HTERT RPE-1 (cell line): ENCODE results near the gene ZFP69B.
"Not testable (repeated sequence)": the region's sequence is repeated elsewhere in the genome, so short reads cannot be mapped to it uniquely, and the experiment has no call there.

Experiments used
- in situ Hi-C: fragments of 300-500 bp; cut with MboI; formaldehyde crosslinking; loops from 4 replicates; pipeline ENCODE4 v1.14.3; 2020; ENCODE audit warnings: low sequenced_read_pairs

ZFP69B gene

DNA sequence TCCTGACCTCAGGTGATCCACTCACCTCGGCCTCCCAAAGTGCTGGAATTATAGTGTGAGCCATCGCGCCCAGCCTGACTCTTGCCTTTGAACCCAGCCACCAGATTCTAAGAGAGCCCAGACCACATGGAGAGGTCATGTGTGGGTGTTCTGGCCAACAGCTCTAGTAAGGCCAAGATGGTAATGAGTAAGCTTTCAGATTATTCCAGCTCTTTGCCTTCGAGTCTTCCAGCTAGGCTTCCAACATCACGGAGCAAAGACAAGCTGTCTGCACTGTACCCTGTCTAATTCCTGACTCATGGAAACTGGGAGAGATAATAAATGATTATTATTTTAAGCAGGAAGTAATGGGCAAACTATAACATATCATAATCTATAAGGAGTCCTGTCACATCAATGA is 14.8 kb upstream of the ZFP69B start:
- in situ Hi-C loops, result no loop called here

DNA sequence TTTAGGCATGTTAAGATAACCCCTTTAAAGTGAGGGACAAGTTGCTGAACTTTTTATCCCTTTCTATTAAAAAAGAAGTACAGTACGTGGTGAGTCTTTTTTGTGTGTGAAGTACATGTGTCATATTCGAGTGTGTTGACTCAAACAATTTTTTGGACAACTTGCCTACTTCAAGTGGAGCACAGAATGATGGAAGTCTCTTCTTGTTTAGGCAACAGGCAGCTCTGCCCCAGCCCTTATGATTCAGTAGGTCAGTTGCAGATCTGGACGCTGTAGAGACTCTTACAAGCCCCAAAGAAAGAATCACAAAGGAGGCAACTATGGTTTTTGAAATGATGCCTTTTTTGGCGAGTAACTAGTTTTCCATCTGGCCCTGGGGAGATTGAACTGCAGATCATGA is 14.4 kb upstream of the ZFP69B start:
- in situ Hi-C loops, result no loop called here

DNA sequence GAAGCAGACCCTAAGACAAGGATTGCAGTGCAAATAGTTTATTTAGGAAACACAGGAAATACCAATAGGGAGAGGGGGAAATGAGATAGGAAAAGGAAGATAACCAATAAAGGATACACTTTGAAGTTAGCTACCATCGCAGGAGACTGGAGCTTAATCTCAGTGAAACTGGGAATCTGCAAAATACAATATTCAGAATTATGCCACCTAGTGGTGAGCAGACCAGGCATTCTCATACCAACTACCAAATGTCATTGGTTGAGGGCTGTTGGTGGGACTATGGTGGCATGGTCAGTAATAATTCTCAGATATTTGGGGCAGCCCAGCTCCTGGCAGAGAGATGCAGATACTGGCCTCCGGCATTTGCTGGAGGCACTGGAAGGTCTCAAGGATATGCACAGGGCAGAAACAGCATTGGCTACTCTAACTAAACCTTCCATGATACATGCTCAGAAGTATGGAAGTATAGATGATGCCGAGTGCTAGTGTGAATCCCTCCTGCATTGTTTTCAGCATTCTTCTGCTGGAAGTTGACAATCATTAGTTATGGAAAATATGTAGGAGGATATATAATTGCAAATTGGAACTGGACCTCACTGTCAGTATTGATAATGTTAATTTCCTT is 11.8 kb upstream of the ZFP69B start:
- in situ Hi-C loops, result no loop called here

DNA sequence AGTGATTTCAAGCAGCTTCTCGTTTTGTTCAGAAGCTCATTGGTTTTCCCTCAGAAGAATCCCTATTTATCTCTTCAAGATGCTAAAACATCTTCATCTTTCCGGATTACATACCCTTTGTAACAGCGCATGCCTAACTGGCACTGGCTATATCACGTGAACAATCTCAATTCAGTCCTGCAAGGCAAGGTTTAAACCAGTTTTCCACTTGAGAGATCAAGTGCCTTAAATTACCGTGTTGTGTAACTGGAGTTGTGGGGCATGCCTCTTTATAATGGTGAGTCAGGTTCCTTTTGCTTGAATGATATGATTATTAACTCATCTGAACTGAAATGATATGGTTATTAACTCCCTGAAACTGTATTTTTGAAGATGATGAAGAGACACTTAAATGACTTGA is 11.0 kb upstream of the ZFP69B start:
- in situ Hi-C loops, result no loop called here

DNA sequence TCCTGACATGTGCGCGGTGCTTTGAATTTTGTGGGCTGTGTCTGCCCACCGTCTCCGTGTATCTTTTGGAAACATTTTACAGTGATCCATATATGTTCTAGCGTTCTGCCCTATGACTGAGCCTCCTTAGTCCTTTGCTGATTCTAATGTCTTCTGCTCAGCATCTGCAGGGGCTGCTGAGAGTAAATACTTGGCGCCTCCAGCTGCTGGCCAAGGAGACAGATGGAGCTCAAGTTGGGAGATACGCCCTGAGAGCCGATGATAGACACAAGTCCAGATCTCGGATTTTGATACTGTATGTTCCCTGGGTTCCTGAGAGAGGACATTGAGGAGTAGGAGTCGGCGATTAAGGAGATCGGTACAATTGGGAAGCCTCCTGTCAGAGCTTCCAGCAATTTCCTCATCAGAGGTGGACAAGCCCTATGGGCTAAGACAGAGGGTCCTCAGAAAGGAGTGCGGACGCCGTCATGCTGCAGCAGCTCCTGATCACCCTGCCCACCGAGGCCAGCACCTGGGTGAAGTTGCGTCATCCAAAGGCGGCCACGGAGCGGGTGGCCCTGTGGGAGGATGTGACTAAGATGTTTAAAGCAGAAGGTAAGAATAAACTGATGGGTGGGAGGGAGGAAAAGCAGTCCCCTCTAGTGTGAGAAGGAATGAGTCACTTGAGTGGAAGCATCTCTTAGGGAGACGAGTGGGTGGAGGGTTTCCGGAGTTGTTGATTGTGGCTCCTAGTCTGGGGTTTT is 390 bp downstream of the ZFP69B start:
- in situ Hi-C loops, result no loop called here

DNA sequence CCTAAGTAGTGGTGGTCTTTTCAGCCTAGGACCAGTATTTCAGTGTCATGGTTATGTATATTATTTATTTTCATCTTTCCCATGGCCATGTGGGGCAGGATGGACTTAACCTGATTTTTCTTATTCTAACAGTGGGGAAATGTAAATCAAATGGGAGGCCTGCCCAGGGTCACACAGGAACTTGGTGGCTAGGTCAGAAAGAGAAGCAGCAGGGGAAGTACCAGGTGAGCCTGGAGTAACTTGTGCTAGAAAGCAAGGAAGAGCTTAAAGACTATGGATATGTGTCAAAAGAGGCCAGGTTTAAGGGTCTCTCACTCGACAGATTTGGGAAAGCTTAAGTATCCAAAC is 936 bp downstream of the ZFP69B start:
- in situ Hi-C loops, result no loop called here

DNA sequence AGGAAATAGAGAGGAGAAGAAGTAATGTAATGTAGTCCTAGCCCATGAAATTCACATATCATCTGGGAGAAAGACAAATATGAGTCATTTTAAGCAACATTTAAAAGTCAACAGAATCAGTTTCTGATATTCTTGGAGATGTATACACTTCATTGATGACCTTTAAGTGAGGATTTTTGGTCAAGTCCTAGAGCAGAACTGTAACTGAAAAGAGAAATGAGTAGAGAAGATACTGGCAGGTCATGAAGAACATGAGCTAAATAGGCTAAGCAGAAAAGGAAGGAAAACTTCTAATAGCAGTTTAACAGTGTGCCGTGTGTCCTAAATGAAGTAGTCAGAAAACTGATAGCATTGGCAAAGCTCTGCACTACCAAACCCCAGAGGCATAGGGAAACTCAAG is 4.6 kb downstream of the ZFP69B start:
- in situ Hi-C loops, result no loop called here

DNA sequence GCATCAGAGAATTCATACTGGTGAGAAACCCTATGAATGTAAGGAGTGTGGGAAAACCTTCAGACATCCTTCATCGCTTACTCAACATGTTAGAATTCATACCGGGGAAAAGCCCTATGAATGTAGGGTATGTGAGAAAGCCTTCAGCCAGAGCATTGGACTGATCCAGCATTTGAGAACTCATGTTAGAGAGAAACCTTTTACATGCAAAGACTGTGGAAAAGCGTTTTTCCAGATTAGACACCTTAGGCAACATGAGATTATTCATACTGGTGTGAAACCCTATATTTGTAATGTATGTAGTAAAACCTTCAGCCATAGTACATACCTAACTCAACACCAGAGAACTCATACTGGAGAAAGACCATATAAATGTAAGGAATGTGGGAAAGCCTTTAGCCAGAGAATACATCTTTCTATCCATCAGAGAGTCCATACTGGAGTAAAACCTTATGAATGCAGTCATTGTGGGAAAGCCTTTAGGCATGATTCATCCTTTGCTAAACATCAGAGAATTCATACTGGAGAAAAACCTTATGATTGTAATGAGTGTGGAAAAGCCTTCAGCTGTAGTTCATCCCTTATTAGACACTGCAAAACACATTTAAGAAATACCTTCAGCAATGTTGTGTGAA is 12.8 kb downstream of the ZFP69B start:
- in situ Hi-C loops, result no loop called here

DNA sequence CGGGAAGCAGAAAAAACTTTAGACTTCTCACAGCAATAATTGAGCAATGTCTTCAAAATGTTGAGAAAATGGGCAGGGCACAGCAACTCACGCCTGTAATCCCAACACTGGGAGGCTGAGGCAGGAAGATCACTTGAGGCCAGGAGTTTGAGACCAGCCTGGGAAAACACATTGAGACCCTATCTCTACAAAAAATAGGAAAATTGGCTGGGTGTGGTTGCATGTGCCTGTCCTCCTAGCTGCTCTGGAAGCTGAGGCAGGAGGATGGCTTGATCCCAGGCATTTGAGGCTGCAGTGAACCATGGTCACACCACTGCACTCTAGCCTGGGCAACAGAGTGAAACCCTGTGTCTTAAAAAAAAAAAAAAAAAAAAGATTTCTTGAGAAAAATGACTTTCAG is 19.1 kb downstream of the ZFP69B start:
- in situ Hi-C loops, result no loop called here

DNA sequence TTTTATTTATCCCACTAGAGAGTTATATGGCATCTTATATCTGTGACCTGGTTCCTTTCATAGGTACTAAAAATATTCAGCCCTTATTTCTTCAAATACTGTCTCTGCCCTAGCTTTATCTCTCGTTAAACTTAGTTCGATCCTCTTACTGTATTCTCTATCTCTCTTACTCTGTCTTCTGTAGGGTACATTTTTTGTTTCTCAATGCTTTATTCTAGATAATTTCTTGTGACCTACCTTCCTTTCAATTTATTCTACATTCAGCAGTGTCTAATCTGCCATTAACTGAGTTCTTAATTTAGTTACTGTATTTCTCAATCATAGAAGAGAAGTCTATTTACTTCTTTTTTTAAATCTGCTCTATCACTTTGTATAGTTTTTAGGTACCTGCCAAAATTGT is 25.0 kb downstream of the ZFP69B start:
- in situ Hi-C loops, result no loop called here

DNA sequence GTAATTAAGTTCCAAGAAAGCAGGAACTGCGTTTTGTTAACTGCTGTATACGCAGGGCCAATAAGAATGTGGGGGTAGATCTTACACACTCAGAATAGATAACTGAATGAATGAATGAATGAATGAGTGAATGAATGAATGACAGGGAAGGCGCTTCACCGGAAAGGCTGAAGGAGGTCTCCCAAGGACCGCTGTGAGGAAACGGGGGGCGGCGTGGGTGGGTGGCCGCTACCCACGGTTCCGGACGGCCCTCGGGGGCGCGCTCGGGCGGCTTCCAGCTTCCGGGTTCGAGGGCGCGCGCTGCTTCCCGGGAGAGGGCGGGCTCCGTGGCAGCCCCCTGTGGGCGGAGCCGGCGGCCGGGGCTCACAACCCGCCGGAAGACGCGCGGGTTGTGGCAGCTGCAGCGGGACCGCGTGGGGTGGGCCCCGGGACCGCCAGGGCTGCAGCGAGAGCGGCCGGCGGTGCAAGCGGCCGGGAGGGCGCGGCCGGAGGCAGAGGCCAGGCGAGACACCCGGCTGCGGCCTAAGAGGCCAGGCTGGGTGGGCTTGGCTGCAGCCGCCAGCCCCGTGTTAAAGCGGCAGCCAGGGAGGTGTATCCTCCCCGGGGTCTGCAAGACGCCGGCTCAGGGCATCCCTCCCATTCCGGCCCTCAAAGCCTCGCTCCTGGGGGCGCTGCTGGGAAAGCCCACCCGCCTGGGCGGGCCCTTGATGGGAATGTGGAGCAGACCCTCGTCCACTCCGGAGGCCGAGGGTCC is 26.8 kb downstream of the ZFP69B start, which contains the start of gene ZFP69:
ZFP69 (plus strand) TSS at position 367 of the 754 bp plus-strand sequence. CDS start 2,072 bp downstream, outside the sequence.
- in situ Hi-C loops, result no loop called here

DNA sequence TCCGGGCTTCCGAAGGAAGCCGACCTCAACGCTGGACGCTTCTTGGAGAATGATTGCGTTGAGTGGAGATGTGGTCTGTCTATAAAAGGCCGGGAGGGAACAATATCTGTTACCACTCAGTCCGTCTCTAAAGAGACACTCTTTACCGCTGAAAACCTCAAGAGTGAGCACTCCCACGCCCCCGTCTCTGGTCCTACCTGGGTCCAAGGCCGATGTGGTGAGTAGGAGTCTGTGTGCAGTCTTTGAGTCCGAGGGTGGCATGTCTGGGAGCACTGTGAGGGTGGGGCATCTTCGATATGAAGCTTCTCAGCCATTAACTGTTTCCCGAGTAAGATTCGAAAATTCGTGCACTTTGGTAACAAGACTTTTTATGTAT is 27.4 kb downstream of the ZFP69B start:
- in situ Hi-C loops, result no loop called here

DNA sequence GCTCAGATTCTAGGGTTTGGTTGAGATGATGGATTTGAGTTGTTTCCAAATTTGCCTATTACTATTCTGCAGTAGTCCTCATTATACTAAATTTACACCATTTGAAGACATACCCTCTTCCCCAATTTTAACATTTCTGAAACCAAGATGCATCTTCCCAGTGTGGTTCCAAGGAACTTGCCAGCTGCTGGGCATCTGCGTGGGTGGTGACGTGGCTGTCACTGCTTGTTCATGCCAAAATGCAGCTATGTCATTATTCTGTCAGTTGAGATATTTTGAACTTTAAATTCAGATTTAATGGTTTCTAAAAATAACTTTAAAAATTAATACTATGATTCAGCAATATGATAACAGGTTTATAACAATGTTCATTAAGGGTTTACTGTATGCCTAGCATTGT is 28.0 kb downstream of the ZFP69B start:
- in situ Hi-C loops, result no loop called here

DNA sequence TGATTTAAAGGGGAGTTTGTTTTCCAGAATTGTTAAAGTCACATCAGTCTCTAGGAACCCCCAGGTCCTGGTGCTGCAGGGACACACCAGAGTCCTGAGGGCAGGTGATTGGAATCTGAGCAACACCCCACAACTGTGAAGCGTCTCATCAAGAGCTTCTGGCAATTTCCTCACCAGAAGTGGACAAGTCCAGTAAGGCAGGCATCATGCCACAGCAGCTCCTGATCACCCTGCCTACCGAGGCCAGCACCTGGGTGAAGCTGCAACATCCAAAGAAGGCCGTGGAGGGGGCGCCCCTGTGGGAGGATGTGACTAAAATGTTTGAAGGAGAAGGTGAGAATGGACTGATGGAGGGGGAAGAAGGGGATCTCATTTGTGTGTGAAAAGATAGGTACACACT is 28.9 kb downstream of the ZFP69B start:
- in situ Hi-C loops, result no loop called here

DNA sequence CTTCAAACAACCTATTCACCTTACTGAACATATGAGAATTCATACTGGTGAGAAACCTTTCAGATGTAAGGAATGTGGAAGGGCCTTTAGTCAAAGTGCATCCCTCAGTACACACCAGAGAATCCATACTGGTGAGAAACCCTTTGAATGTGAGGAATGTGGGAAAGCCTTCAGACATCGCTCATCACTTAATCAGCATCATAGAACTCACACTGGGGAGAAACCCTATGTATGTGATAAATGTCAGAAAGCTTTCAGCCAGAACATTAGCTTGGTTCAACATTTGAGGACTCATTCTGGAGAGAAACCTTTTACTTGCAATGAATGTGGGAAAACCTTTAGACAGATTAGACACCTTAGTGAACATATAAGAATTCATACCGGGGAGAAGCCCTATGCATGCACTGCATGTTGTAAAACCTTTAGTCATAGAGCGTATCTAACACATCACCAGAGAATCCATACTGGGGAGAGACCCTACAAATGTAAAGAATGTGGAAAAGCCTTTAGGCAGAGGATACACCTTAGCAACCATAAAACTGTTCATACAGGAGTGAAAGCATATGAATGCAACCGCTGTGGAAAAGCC is 45.1 kb downstream of the ZFP69B start:
- in situ Hi-C loops, result no loop called here

DNA sequence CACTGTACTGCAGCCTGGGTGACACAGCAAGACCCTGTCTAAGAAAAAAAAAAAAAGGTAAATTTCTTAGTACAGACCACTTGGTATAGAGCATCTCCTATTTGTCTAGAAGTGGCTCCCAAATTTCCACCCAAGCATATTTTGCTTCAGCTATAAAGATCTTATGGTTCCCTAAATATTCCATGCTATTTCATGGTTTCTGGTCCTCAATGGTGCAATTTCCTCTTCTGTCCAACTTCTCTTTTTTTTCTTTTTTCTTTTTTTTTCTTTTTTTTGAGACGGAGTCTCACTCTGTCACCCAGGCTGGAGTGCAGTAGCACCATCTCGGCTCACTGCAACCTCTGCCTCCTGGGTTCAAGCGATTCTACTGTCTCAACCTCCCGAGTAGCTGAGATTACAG is 52.4 kb downstream of the ZFP69B start:
- in situ Hi-C loops, result not testable (repeated sequence)

DNA sequence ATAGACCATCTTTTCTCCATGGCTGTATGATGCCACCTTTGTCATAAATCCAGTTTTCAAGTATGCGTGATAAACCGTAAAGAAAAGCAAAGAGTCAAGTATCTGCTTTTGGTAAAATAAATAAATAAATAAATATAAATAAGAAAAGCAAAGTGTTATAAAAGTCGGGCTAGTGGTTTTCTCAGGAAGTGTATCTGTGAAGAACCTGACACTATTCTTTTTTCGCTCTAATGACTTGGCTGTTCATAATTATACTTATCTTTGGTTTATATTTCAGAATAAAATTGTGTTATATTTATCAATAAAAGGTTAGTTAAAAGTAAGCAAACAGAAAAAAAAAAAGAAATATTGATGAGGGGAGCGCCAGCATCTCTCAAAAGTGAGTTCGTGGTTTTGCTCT is 57.7 kb downstream of the ZFP69B start:
- in situ Hi-C loops, result no loop called here

DNA sequence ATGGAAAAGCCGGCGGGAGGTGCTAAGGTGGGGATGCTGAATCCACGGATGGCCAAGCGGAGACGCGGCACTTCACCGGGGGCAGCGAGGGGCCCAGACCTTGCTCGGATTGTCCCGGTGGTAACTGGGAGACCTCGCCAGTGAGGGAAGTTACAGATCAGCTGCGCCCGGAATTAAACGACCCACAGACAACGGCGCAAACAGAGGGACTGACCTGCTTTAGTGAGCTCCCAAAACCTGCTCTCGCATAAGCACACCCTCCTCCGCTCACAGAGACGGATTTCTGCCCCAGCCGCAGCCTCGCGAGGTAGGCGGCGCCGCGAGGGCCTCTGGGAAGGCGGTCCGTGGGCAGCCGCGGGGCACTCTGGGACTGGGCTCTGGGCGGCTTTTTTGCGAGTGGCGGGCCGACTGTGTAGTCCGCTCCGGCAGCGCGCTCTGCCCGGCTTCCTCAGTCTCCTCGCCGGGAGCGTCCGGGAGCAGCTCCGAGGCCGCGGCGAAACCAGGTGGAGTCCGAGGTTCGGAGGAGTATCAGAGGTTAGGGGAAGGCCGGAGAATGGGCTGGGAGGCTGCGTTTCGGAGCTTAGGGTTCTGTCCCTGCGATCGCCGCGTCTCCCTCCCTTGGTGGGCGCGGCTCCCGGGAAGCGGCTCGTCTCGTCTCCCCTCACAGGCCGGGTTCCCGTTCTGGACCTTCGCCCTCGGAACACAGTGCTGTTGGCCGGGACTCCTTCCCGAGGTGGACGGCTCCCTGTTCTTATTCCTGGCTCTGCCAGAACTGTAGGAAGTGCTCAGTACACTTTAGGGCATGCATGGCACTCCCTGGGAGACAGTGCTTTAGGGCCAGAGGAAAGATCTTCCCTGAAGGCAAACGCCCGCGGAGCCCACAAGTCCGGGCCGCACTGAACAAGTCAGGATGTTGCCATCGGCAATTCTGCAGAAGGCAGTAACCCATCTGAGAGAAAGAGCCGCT is 58.4 kb downstream of the ZFP69B start, which contains the start of gene EXO5:
EXO5 (plus strand) TSS at position 393 of the 967 bp plus-strand sequence. CDS start 5,778 bp downstream, outside the sequence.
- in situ Hi-C loops, result no loop called here
